Stomach (tissue), 9 donors: ENCODE data around the gene KIAA0513. TPM values are rescaled to one million over a fixed set of nuclear protein-coding genes. Genes with fewer than 3 reads are reported as not detected.
"Not testable (repeated sequence)": the region's sequence is repeated elsewhere in the genome, so short reads cannot be mapped to it uniquely, and the experiment has no call there.

ENCODE experiments used
- DNase-seq, 2 donors: peaks; one replicate each; pipeline versions ENCODE4 v3.0.0 to v3.0.0-alpha.2; 2013 to 2019
- H3K27ac ChIP-seq, 5 donors: fragments of 200-600 bp in 4 of 5; sonication (generic) in 4 of 5; one replicate each; pipeline ENCODE4 v1.5.1; 2013 to 2019; ENCODE audit warnings: mild to moderate bottlenecking in 1 of 5, moderate library complexity in 1 of 5
- H3K27me3 ChIP-seq, 3 donors: fragments of 200-600 bp; sonication (generic); one replicate each; pipeline ENCODE4 v1.5.1; 2017 to 2019; ENCODE audit warnings: mixed run types in 1 of 3
- H3K36me3 ChIP-seq, 4 donors: fragments of 200-600 bp; sonication (generic); 1 replicate in 3 of 4; 2 replicates in 1 of 4; pipeline ENCODE4 v1.5.1; 2016 to 2019
- H3K4me1 ChIP-seq, 4 donors: fragments of 200-600 bp; sonication (generic); one replicate each; pipeline ENCODE4 v1.5.1; 2016 to 2019
- H3K4me3 ChIP-seq, 4 donors: fragments of 200-600 bp; sonication (generic) in 3 of 4; one replicate each; pipeline ENCODE4 v1.5.1; 2016 to 2019; ENCODE audit warnings: mild to moderate bottlenecking in 1 of 4
- H3K9me3 ChIP-seq, 4 donors: fragments of 200-600 bp; sonication (generic); one replicate each; pipeline ENCODE4 v1.5.1; 2016 to 2019
- EP300 ChIP-seq: sonication (generic); formaldehyde crosslinking; IDR thresholded peaks from one replicate; pipeline ENCODE4 v1.6.1; 2017; ENCODE audit warnings: antibody characterized with exemption
- POLR2A ChIP-seq, 4 donors: fragments of 450-650 bp; IDR thresholded peaks; one replicate each; pipeline ENCODE4 v1.6.1; 2016; ENCODE audit warnings: antibody characterized with exemption in 4 of 4, control low read depth in 2 of 4, mild to moderate bottlenecking in 1 of 4, moderate library complexity in 1 of 4
- POLR2AphosphoS5 ChIP-seq, 3 donors: sonication (generic); formaldehyde crosslinking; IDR thresholded peaks; one replicate each; pipeline ENCODE4 v1.6.1; 2016; ENCODE audit warnings: antibody characterized with exemption in 3 of 3
- WGBS, 5 donors: extraction: QIAGEN DNeasy Blood & Tissue Kit in 3 of 5; methylation state at CpG; one replicate each; pipeline versions ENCODE4 v1.1.5 to v1.1.7; 2013 to 2018; 5-methylcytosine and 5-hydroxymethylcytosine counted together
- intact Hi-C: fragments of 100-400 bp; cut with DNase I; formaldehyde crosslinking; loops from one replicate; pipeline ENCODE4 v1.15.1; 2023; ENCODE audit warnings: low total_unique reads
- polyA plus RNA-seq, 3 donors: library from polyadenylated mRNA; stranded (reverse); fragments of 200-250 nt; gene quantifications; one replicate each; pipeline ENCODE4 v1.2.3, GENCODE V29; 2013
- total RNA-seq, 5 donors: library from RNA; depleted of rRNA; stranded (reverse); fragments of >200 nt; gene quantifications; one replicate each; pipeline versions ENCODE4 v1.1.0 to v1.2.3, GENCODE V29; 2014 to 2016
- TF ChIP-seq, protein P1 (sequence below), 7 experiments: fragments of 450-650 bp in 4 of 7; fragments of 200-600 bp in 3 of 7; sonication (generic) in 3 of 7; IDR thresholded peaks; one replicate each; pipeline ENCODE4 v1.5.1; 2016 to 2019; ENCODE audit warnings: antibody characterized with exemption in 7 of 7, control low read depth in 2 of 7, mild to moderate bottlenecking in 1 of 7
- donor health status: healthy with polysubstance abuse.
- donor health status: Bipolar disorder and iron deficiency.
- donor health status: healthy.

Gene KIAA0513
- total and polyA plus RNA-seq, 8 donors: 3.6 to 40.6 (median 14.9) TPM

DNA sequence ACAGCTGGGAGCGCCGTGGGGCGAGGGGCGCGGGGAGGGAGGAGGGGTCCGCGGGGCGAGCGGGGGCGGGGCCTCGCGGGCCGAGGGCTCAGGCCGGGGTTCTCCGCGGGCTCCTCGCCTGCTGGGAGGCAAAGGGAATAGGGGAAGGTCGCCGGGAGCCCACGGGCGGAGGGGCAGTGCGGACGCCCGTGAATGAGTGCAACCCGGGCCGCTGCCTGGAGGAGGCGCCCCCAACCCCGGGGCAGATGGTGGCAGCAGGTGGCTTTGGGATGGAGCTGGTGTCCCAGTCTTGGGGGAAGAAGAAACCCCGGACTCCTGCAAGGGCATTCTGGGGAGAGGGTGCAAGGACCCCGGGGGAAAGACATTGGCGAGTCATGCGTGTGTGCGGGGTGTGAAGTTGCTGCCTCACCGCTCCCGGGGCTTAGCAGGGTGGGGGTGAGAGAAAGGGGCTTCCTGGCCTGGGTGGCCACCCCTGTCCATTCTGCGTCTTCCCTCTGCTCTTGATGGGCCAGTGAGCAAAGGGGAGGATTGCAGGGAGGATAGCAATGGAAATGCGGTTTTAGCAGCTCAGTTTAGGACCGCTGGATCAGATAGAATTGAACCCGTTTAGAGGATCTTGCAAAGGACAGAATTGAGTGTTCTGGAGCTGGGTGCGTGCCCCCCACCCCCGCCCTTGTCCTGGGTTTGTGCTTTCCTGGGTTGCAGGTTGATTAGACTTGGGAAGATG, 526 bp downstream of the KIAA0513 start:
- Histone ChIP-seq H3K27me3 (no peaks in the 10 kb centered on the region), H3K4me3 (peak overlapping the region; percentile 69 to 99 (median 88)), H3K9me3 (no peaks in the 10 kb centered on the region), H3K36me3 (peaks cover 0 to 18% (median 17%) of the 10 kb centered on the region in 4 donors), H3K27ac (peak overlapping the region; percentile 86 to 97 (median 95)), H3K4me1 (peaks cover 13 to 56% (median 41%) of the 10 kb centered on the region in 4 donors)
- DNase-seq: no peak
- 1 to 5% (median 2%) methylated on average over 13 to 41 of the region's 41 CpGs for WGBS, 5 donors
- intact Hi-C loops: no loop called here
- TF ChIP-seq EP300 (no peak), POLR2A (IDR thresholded peaks at IDR 0.05) (no peak), POLR2AphosphoS5 (IDR thresholded peaks at IDR 0.05) (no peak)
- TF ChIP-seq, protein P1, sequence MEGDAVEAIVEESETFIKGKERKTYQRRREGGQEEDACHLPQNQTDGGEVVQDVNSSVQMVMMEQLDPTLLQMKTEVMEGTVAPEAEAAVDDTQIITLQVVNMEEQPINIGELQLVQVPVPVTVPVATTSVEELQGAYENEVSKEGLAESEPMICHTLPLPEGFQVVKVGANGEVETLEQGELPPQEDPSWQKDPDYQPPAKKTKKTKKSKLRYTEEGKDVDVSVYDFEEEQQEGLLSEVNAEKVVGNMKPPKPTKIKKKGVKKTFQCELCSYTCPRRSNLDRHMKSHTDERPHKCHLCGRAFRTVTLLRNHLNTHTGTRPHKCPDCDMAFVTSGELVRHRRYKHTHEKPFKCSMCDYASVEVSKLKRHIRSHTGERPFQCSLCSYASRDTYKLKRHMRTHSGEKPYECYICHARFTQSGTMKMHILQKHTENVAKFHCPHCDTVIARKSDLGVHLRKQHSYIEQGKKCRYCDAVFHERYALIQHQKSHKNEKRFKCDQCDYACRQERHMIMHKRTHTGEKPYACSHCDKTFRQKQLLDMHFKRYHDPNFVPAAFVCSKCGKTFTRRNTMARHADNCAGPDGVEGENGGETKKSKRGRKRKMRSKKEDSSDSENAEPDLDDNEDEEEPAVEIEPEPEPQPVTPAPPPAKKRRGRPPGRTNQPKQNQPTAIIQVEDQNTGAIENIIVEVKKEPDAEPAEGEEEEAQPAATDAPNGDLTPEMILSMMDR (IDR thresholded peaks at IDR 0.05): no peak

DNA sequence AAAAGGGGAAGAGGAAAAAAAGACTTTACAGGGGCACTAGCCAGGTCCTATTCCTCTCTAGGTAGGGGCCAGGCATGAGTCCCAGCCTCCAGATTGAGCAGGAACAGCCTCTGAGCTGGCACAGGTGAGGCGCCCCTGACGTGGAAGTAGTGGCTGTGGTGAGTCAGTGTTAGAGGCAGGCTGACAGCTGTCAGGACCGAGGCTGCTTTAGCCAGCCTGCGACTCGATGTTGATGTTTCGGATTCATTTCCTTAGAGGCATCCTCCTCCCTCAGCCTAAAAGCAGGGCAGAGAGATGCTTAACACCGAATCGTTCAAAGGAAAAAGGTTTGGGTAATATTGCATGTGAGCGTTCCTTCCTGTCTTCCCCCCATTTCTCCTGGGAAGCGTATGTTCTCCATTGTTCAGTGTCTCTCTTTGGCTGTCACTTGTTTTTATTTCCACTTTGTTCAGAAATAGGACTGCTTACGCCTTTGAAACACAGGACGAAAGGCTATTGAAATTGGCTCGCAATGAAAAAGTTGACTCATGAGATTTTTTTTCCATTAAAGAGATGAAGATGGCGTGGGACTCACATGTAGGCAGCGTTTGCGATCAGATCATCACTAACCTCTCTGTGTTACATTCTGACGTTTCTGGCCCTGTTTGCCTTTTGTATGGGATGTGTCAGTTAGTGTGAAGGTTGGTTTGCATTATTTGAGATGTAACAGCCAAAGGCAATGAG, 1.3 kb downstream of the KIAA0513 start:
- Histone ChIP-seq H3K4me3 (peak overlapping the region; percentile 69 to 99 (median 88)), H3K36me3 (peaks cover 0 to 25% (median 25%) of the 10 kb centered on the region in 4 donors), H3K4me1 (peaks cover 13 to 56% (median 41%) of the 10 kb centered on the region in 4 donors), H3K27ac (peak overlapping the region; percentile 86 to 97 (median 95)), H3K9me3 (no peaks in the 10 kb centered on the region), H3K27me3 (no peaks in the 10 kb centered on the region)
- intact Hi-C loops: no loop called here
- TF ChIP-seq POLR2AphosphoS5 (IDR thresholded peaks at IDR 0.05) (peak in 2 of 3 donors; percentile 54 to 61), POLR2A (IDR thresholded peaks at IDR 0.05) (no peak), EP300 (no peak)
- WGBS, 5 donors: 11 to 28% (median 17%) methylated on average over 17 of the region's 17 CpGs
- DNase-seq: peak; percentile 79 to 84

DNA sequence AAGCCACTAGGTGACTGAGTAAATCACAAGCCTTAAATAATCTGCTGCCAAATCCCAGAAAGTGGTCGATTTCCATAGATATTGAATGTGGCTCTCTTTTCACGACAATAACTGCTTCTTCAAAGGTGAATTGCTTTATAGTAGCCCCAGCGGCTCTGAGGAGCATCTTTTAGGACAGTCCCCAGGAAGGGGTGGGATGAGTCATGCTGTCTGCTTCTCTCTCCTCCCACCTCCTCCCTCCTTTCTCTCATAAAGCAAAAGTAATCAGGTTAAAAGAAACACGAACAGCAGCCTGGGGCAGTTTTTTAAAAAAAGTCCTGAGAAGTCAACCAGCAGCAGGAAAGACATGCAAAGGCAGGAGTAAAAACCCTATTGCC, 1.8 kb downstream of the KIAA0513 start:
- no peaks in the 10 kb centered on the region for H3K9me3 ChIP-seq
- H3K27ac ChIP-seq: peak overlapping the region in 4 of 5 donors; percentile 86 to 97 (median 96)
- no peak for DNase-seq
- H3K4me3 ChIP-seq: peak overlapping the region; percentile 69 to 99 (median 88)
- peaks cover 13 to 56% (median 41%) of the 10 kb centered on the region in 4 donors for H3K4me1 ChIP-seq
- TF ChIP-seq, protein P1 (IDR thresholded peaks at IDR 0.05): no peak
- TF ChIP-seq POLR2A (IDR thresholded peaks at IDR 0.05) (no peak), EP300 (no peak), POLR2AphosphoS5 (IDR thresholded peaks at IDR 0.05) (no peak)
- intact Hi-C loops: no loop called here
- no peaks in the 10 kb centered on the region for H3K27me3 ChIP-seq
- H3K36me3 ChIP-seq: peaks cover 0 to 30% (median 27%) of the 10 kb centered on the region in 4 donors
- WGBS, 5 donors: 20 to 39% (median 32%) methylated on average over 4 of the region's 4 CpGs

DNA sequence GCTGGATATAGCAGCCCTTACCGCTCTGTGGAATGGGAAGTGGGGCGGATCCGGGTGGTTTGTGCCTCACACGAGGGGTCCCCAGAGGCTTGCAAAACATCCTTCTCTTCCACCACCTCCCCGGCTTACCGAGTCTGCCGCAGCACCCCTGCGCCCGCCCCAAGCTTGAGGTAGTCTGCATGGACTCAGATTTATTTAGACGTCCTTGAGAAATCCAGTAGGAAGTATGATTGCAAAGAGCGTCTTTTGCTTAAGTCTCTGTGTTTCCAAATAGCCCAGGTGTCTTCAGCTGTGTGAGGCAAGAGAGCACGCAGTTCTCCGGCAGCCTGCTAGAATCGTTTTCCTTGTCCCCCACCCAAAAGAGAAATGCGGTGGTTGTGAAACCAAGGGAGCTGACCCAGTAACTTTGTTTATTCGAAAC, 2.4 kb downstream of the KIAA0513 start:
- H3K9me3 ChIP-seq: no peaks in the 10 kb centered on the region
- TF ChIP-seq EP300 (no peak), POLR2AphosphoS5 (IDR thresholded peaks at IDR 0.05) (peak; percentile 23 to 53 (median 39)), POLR2A (IDR thresholded peaks at IDR 0.05) (no peak)
- peak overlapping the region; percentile 48 to 97 (median 95) for H3K27ac ChIP-seq
- H3K27me3 ChIP-seq: no peaks in the 10 kb centered on the region
- peak overlapping the region in 3 of 4 donors; percentile 3 to 79 (median 69) for H3K4me3 ChIP-seq
- no peak for DNase-seq
- 68 to 82% (median 76%) methylated on average over 16 of the region's 16 CpGs for WGBS, 5 donors
- intact Hi-C loops: no loop called here
- H3K4me1 ChIP-seq: peaks cover 13 to 56% (median 41%) of the 10 kb centered on the region in 4 donors
- H3K36me3 ChIP-seq: peaks cover 0 to 30% (median 27%) of the 10 kb centered on the region in 4 donors

DNA sequence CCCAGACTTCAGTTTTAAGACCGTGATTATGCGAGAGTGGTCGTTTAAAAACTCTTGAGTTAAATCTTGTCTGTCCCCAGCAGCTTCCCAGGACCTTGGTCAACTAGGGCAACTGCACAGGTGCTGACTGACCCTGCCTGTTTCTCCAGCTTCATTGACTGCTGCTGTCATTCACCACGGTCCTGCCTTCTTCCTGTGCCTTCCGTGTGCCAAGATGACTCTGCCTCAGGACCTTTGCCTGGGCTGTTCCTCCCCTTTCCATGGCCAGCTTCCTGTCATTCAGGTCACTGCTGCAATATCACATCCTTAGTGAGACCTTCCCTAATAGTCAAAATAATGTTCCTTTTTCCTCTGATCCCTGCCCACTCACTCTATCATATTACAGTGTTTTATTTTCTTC, 3.9 kb downstream of the KIAA0513 start:
- Histone ChIP-seq H3K27me3 (no peaks in the 10 kb centered on the region), H3K4me3 (no peak overlapping the region), H3K36me3 (peaks cover 0 to 30% (median 27%) of the 10 kb centered on the region in 4 donors), H3K9me3 (no peaks in the 10 kb centered on the region), H3K4me1 (peaks cover 3 to 50% (median 37%) of the 10 kb centered on the region in 4 donors), H3K27ac (peak overlapping the region in 2 of 5 donors; percentile 14 to 95)
- no peak for DNase-seq
- intact Hi-C loops: no loop called here
- WGBS, 5 donors: 73 to 85% (median 77%) methylated on average over 5 of the region's 5 CpGs
- TF ChIP-seq POLR2AphosphoS5 (IDR thresholded peaks at IDR 0.05) (no peak), EP300 (no peak), POLR2A (IDR thresholded peaks at IDR 0.05) (no peak)
- TF ChIP-seq, protein P1 (IDR thresholded peaks at IDR 0.05): no peak

DNA sequence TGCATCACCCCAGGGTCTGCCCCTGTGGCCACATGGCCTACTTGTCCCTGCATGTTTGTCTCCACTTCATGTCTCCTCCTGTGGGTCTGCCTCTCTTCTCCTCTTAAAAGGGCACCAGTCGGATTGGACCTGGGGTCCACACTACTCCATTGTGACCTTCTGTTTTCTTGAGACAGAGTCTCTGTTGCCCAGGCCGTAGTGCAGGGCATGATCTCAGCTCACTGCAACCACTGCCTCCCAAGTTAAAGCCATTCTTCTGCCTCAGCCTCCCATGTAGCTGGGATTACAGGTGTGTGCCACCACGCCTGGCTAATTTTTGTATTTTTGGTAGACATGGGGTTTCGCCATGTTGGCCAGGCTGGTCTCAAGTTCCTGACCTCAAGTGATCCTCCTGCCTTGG, 4.6 kb downstream of the KIAA0513 start:
- H3K27me3 ChIP-seq, H3K9me3 ChIP-seq, intact Hi-C loops, DNase-seq, H3K4me3 ChIP-seq, H3K27ac ChIP-seq: not testable (repeated sequence)
- WGBS, 5 donors: 95 to 100% (median 99%) methylated on average over 4 of the region's 4 CpGs
- Histone ChIP-seq H3K4me1 (peaks cover 0 to 50% (median 38%) of the 10 kb centered on the region in 4 donors), H3K36me3 (peaks cover 0 to 34% (median 28%) of the 10 kb centered on the region in 4 donors)
